Esophagus (tissue), 2 donors: ENCODE results near the gene WDR17. TPM values are rescaled to one million over a fixed set of nuclear protein-coding genes. Genes with fewer than 3 reads are reported as not detected.

Experiments
- H3K27ac ChIP-seq, 2 donors: one replicate each; pipeline ENCODE4 v1.5.1; 2013; ENCODE audit warnings: low read depth in 2 of 2, mild to moderate bottlenecking in 2 of 2, inconsistent platforms in 1 of 2, low read length in 1 of 2, moderate library complexity in 1 of 2
- H3K27me3 ChIP-seq, 2 donors: one replicate each; pipeline ENCODE4 v1.6.1; 2013; ENCODE audit warnings: low read length in 2 of 2, control low read depth in 1 of 2, mild to moderate bottlenecking in 1 of 2; ENCODE audit not compliant: insufficient read depth in 2 of 2, control insufficient read depth in 1 of 2
- H3K36me3 ChIP-seq, 2 donors: one replicate each; pipeline ENCODE4 v1.6.1; 2013; ENCODE audit warnings: low read length in 1 of 2; ENCODE audit not compliant: control insufficient read depth in 2 of 2, insufficient read depth in 2 of 2
- H3K4me1 ChIP-seq, 2 donors: one replicate each; pipeline ENCODE4 v1.6.1; 2013; ENCODE audit warnings: low read length in 1 of 2; ENCODE audit not compliant: control insufficient read depth in 2 of 2, insufficient read depth in 2 of 2
- H3K4me3 ChIP-seq, 2 donors: one replicate each; pipeline ENCODE4 v1.5.1; 2013; ENCODE audit warnings: low read length in 2 of 2, mild to moderate bottlenecking in 2 of 2, low read depth in 1 of 2, moderate library complexity in 1 of 2
- H3K9me3 ChIP-seq, 2 donors: one replicate each; pipeline ENCODE4 v1.6.1; 2013; ENCODE audit warnings: mild to moderate bottlenecking in 2 of 2, low read depth in 1 of 2, low read length in 1 of 2, moderate library complexity in 1 of 2; ENCODE audit not compliant: control insufficient read depth in 2 of 2, insufficient read depth in 1 of 2
- WGBS, 2 donors: extraction: QIAGEN DNeasy Blood & Tissue Kit; methylation state at CpG; one replicate each; pipeline ENCODE4 v1.1.7; 2013; 5-methylcytosine and 5-hydroxymethylcytosine counted together
- polyA plus RNA-seq, 2 donors: library from polyadenylated mRNA; stranded (reverse); fragments of 200-250 nt; gene quantifications; one replicate each; pipeline ENCODE4 v1.2.3, GENCODE V29; 2013
- donor health status: healthy with polysubstance abuse.
- donor health status: Bipolar disorder and iron deficiency.

Gene WDR17
- under 1 TPM; 0.20 to 0.22 TPM for polyA plus RNA-seq

DNA sequence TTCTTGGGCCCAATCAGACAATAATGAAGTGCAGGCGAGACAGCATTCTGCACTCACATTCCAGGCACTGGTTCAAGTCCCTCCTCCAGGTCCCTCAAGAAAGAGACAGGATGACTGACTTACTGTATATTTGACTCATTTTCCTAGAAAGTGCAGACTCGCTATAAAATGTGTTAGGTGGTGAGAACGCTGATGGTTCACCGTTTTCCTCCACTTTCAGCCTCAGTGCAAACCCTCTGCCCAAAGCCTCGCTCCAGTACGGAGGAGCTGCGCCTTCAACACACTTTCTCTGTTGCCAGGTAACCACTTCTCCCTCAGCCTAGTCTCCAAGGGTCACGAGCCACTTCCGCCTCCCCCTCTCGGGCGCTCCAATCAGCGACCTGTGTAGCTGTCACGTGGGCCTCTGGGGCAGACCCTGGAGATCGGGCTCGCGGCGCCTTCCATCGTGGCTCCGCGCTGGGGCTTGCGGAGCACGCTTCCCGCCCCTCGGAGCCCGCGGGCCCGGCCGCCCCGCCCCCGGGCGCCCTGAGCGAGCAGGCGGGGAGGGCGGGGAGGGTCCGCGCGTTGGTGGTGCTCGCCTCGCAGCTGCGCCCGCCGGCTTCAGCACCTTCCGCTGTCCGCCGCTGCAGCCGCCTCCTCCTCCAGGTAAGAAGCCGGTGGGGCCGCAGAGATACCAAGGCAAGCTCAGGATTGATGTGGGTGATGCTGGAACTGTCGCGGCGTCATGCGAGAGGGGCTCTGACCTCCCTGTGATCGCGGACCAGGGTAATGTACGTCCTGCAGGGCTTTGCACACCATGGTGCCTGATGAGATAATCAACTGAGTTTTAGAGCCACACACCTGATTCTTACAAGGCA is at the start of gene WDR17:
TSS of gene WDR17 (plus strand) at position 407 of the 857 bp plus-strand sequence. CDS start 45,740 bp downstream, outside the sequence.
- Histone ChIP-seq H3K9me3 (no peaks in the 10 kb centered on the region), H3K27ac (no peak within 1 kb of the TSS), H3K4me3 (peak within 1 kb of the TSS; percentile 41 to 53), H3K27me3 (no peaks in the 10 kb centered on the region), H3K4me1 (peaks cover 0 to 7% of the 10 kb centered on the region in 2 donors), H3K36me3 (no peaks in the 10 kb centered on the region)
- WGBS, 2 donors, result 0 to 2% methylated on average over 55 of the region's 55 CpGs

DNA sequence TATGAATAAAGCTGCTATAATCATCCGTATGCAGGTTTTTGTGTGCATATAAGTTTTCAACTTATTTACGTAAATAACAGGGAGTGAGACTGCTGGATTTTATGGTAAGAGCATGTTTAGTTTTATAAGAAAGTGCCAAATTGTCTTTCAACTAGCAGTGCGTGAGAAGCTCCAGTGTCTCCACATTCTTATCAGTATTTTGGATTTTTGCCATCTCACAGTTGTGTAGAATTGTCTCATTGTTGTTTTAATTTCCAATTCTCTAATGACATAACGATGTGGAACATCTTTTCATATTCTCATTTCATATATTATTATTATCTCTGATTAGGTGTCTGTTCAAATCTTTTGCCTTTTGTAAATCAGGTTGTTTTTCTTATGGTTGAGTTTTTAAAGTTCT is 49.0 kb upstream of the WDR17 start:
- WGBS, 2 donors, result 79 to 82% methylated on average over 4 of the region's 4 CpGs
- Histone ChIP-seq H3K27me3 (peaks cover 0 to 2% of the 10 kb centered on the region in 2 donors), H3K4me1 (no peaks in the 10 kb centered on the region), H3K27ac (no peak overlapping the region), H3K9me3 (no peaks in the 10 kb centered on the region), H3K4me3 (no peak overlapping the region), H3K36me3 (no peaks in the 10 kb centered on the region)

DNA sequence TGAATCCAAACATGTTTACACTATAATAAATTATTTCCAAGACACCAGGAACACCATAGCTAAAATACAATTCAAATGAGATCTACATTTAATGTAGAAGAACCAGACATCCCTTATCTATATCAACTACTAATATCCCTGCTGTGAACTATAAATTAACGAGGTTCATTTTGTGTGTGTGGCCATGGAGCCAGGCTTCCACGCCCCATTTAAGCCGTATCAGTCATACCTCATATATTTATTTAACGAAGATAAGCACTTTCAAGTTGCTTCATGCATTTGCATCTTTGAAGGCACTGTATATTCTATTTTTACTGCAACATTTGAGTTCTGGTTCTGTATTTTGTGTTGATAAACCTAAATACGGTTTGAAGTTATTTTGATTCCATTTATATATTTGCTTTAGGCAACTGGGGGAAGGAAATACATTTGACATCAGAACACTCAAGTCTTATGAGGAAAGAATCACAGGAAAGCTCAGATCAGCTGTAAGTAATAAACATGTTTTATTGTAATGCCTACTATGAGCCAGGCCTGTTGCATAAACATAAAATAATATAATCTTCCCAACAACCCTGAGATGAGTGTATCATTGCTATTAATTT is 45.1 kb upstream of the WDR17 start:
- WGBS, 2 donors, result 52 to 61% methylated on average over 5 of the region's 5 CpGs
- Histone ChIP-seq H3K27ac (no peak overlapping the region), H3K4me3 (no peak overlapping the region), H3K9me3 (no peaks in the 10 kb centered on the region), H3K36me3 (no peaks in the 10 kb centered on the region), H3K27me3 (peaks cover 0 to 2% of the 10 kb centered on the region in 2 donors), H3K4me1 (no peaks in the 10 kb centered on the region)

DNA sequence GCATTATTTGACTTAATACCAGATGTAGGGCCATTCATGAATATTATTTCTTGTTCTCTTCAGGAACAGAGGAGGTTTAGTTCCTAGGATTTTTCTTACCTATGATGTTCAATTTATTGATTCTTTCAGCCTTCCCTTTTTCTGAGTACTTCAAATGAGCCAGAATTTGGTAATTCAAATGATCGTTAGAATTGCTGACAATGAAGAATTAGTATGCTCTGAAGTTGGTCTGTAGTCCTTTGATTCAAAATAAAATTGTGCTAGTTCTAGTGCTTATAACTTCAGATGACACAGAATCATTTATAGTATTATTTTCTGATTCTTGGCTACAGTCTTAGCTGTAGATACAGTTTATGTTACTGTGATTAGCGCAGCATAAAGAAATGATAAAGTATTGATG is 35.2 kb upstream of the WDR17 start:
- Histone ChIP-seq H3K27me3 (no peaks in the 10 kb centered on the region), H3K4me3 (no peak overlapping the region), H3K9me3 (no peaks in the 10 kb centered on the region), H3K4me1 (no peaks in the 10 kb centered on the region), H3K27ac (no peak overlapping the region), H3K36me3 (no peaks in the 10 kb centered on the region)
- 80 to 87% methylated on average over 2 of the region's 2 CpGs for WGBS, 2 donors

DNA sequence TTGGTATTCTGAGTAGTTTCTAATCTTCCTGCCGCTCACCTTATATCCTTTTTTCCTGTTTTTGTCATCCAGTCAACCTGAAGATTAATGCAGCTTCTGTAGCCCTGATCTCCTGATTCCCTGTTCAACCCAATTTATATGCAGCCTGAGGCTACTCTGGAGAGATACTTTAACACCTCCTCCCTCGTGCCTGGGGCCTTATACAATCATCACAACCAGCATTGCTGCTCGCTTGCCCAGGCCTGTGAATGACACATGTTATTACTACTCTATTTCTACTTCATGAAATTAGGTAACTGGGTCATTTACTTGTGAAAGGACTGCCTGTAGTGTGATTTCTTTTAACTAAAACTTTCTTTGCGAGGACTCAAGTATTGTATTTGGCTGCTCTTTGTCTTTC is 33.7 kb upstream of the WDR17 start:
- Histone ChIP-seq H3K36me3 (no peaks in the 10 kb centered on the region), H3K4me3 (no peak overlapping the region), H3K4me1 (no peaks in the 10 kb centered on the region), H3K27ac (no peak overlapping the region), H3K27me3 (no peaks in the 10 kb centered on the region), H3K9me3 (no peaks in the 10 kb centered on the region)
- 31 to 46% methylated on average over 4 of the region's 4 CpGs for WGBS, 2 donors

DNA sequence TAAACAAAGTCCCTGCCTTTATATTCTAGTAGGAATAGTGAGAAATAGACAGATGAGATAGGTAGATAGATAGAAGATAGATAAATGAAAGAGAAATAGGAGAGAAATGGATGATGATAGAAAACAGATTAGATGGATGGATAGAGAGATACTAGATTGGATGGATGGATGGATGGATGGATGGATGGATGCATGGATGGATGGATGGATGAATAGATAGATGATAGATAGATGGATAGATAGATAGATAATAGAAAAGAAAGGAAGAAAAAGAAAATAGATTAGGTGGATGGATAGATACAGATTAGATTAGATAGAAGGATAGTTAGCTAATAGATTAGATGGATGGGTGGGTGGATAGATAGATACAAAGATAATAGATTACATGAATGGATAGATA is 33.2 kb upstream of the WDR17 start:
- H3K27me3 ChIP-seq, result no peaks in the 10 kb centered on the region
- no peak overlapping the region for H3K27ac ChIP-seq
- no peaks in the 10 kb centered on the region for H3K4me1 ChIP-seq
- H3K4me3 ChIP-seq, result no peak overlapping the region
- no peaks in the 10 kb centered on the region for H3K9me3 ChIP-seq
- no peaks in the 10 kb centered on the region for H3K36me3 ChIP-seq

DNA sequence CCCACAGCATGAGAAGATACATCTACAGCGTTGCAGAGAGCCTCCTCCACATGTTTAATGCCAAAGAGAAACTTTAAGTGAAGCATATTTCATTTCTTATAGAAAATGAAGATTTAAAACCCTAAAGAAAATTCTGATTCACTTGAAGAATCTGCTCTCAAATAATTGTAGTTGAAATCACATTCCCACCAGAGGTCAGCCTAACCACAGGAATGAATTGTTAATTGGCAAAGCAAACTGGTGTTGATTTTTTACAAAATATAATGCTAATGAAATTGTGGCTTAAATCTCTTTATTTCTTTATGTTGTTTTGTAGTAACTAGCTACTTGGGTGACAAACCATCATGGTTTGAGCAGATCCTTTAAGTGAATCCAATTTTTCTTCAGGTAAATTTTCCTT is 31.1 kb upstream of the WDR17 start:
- no peak overlapping the region for H3K27ac ChIP-seq
- H3K4me1 ChIP-seq, result no peaks in the 10 kb centered on the region
- no peaks in the 10 kb centered on the region for H3K27me3 ChIP-seq
- H3K36me3 ChIP-seq, result no peaks in the 10 kb centered on the region
- WGBS, 2 donors, result 22 to 44% methylated on average over 1 of the region's 1 CpG
- H3K4me3 ChIP-seq, result no peak overlapping the region
- no peaks in the 10 kb centered on the region for H3K9me3 ChIP-seq

DNA sequence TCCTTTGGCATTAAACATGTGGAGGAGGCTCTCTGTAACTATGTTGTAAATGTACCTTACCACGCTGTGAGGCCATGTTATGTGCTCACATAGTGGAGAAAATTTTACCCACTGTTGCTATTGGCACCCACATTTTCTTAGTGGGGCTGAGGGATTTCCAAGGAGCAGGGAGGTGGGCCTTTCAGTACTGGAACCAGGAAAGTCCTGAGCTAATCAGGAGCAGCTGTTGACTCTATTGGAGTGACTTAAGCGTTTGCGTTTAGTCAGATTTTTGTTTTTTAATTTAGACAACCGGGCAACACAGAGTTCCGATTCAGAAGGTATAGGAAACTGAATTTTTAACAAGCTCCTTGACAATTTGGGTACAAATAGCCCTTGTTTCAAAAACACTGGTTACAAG is 30.7 kb upstream of the WDR17 start:
- Histone ChIP-seq H3K27me3 (no peaks in the 10 kb centered on the region), H3K36me3 (no peaks in the 10 kb centered on the region), H3K27ac (no peak overlapping the region), H3K4me1 (no peaks in the 10 kb centered on the region), H3K4me3 (no peak overlapping the region), H3K9me3 (no peaks in the 10 kb centered on the region)
- 76 to 77% methylated on average over 5 of the region's 5 CpGs for WGBS, 2 donors

DNA sequence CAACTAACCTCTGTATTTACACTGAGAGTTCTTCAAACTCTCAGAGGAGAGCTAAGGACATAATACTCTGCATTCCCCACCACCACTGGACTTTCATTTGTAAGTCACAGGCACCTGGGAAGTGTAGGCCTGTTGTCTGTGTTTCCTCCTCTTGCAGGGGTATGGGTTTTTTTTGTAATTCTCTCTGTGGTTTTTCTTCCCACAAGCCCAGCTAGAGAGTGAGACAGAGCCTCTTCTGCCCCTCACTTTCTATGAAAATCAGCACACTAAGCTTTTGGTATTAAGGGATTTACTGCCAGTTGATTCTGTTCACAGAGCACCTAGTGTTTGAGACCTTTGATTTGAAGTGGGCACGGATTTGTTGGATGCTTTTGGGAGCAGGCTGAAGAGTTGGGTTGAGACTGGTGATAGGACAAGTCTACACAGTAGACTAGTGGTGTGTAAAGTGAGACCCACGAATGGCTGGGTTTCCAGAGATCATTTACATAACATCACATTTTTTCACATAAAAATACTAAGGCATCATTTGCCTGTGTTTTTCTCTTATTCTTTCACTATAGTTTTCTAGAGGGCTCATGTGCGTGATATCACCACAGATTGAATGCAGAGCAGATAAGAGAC is 28.9 kb upstream of the WDR17 start:
- Histone ChIP-seq H3K36me3 (no peaks in the 10 kb centered on the region), H3K9me3 (no peaks in the 10 kb centered on the region), H3K27ac (no peak overlapping the region), H3K4me3 (no peak overlapping the region), H3K4me1 (no peaks in the 10 kb centered on the region), H3K27me3 (no peaks in the 10 kb centered on the region)
- 72 to 74% methylated on average over 3 of the region's 3 CpGs for WGBS, 2 donors
